GM19043 (cell line): ENCODE measurements around the gene B9D1.

Experiments
- ATAC-seq: cut with Tn5 transposase; IDR thresholded peaks from one replicate; pipeline ENCODE4 v1.9.1; 2021; ENCODE audit warnings: low read depth; ENCODE audit not compliant: unreplicated experiment

Gene B9D1

DNA sequence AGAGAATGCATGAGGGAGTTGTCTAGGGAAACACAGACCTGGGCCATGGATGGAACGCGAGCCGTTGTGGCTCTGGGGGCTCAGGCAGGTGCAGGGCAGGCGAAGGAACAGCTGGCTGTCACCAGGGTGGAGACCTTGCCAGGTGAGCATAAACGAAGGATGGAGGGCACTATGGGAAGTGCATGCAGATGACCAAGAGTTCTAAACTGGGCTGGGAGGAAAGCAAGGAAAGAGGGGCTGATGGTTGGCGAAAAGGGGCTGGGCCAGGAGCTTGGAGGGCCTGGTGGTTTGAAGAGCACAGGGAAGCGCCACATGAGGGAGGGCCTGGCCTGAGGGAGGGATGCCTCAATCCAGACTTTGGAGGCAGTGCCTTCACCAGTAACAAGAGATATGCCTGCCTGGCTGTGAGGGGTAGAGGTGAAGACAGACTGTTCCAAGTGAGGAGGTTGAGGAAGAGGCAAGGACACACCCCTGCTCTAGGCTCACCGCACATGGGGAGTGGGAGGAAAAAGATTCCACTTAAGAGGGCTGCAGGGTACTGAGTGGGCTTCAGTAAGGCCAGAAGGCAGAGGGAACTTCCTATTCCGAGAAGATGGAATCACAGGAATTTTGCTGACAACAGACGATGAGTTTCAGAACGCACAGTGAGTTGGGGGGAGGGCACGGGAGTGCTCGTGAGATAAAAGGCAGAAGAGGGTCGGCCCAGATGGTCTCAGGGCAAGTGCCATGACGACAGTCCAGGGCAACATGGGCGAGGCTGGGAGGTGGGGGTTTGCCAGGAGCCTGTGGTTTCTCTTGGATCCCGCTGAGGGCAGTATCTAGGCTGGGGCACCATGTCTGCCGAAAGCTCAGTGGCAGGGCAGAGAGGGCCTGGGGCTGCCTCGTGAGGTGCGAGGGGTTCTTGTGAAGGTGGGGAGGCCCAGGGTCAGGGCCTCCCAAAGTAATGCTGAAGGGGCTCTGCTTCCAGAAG, 20.6 kb downstream of the B9D1 start:
- no peak for ATAC-seq

DNA sequence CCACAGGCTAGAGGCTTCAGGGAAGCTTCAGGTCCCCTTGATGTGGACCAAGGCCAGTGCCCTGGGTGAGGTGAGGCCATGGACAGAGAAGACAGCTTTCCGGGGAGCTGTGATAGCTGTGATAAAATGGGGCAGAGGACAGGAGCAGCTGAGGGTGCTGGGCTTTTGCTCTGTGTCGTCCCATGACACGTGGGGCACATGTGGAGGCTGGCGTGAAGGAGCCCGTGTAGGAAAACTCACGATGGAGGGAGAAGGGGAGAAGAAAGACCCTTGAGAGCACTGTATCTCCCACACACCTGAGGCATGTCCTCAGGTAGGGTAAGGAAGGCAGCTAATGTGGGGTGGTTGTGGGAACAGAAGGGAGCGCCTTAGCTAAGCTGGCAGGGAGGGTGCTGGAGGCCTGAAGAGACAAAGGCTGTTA, 21.3 kb downstream of the B9D1 start:
- ATAC-seq, result no peak

DNA sequence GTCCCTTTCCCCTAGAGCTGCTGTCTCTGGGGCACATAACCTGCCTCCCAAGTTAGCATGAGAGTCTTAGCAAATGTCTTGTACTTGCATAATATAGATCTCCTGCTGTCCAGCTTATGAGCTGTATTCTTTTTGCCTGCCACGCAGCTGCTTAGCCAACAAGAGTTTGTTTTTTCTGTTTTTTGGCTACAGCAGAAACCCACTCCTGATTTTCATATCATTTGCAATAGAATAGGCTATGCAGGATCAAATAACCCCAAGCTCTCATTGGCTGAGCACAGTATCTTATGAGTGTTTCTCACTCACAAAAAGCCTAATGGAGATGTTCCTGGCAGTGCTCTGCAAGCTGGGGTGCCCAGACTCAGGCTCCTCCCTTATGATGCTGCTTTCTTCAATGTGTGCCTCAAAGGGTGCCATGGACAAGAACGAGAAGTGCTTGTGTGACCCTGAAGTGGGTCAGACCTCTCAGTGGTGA, 23.1 kb downstream of the B9D1 start:
- no peak for ATAC-seq

DNA sequence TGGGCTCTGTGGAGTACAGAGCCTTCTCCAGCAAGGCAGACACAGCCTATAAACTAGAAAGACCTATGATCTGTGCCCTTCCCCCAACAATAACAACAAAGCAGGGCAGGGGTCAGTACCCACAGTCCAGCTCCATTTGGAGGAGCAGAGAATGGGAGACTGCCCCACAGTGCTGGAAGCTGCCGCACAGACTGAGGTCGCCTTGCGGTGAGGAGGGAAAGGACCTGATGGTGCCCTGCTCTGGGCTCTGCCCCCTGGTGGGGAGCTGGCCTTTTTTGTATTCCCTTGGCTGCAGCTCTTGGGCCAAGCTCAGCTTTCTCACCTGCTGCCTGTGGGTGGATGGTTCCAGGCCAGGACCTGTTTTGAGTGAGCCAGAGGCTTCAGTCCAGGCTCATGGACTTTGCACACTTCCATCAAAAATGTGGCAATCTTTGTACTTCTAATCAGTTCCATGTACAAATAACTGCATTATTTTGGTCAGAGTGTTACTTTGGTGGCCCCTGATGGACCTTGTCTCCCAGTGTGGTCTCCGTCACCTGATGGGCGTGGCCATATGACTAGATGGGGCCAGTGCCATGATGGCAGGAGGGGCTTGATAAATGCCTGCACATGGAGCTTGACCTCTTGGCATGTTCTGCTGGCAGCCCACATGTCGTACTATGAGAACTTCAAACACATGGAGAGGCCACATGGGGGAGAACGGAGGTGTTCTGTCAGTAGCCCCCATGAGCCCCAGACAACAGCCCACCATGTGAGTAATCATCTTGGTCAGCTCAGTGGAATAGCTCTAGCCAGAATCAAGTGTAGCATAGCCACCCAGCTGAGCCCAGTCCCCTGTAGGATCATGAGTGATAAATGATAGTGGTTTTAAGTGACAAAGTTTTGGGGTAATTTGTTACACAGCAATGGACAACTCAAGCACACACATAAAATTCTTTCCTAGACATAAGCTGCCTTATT, 24.2 kb downstream of the B9D1 start:
- ATAC-seq, result no peak

DNA sequence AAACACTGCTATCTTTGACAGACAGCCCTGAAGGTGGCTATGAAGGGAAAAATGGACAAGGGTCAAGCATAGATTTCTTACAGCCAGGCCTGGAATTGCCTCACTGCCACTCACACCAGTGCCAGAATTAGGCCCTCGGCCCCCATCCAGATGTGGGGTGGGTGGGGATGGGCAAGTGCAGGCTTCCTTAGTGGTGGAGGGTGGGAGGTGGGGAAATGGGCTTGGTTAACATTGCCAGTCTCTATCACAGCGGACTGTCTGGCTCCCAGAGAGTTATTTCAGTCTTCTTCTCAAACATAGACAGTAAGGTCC, 24.9 kb downstream of the B9D1 start:
- ATAC-seq, result no peak

DNA sequence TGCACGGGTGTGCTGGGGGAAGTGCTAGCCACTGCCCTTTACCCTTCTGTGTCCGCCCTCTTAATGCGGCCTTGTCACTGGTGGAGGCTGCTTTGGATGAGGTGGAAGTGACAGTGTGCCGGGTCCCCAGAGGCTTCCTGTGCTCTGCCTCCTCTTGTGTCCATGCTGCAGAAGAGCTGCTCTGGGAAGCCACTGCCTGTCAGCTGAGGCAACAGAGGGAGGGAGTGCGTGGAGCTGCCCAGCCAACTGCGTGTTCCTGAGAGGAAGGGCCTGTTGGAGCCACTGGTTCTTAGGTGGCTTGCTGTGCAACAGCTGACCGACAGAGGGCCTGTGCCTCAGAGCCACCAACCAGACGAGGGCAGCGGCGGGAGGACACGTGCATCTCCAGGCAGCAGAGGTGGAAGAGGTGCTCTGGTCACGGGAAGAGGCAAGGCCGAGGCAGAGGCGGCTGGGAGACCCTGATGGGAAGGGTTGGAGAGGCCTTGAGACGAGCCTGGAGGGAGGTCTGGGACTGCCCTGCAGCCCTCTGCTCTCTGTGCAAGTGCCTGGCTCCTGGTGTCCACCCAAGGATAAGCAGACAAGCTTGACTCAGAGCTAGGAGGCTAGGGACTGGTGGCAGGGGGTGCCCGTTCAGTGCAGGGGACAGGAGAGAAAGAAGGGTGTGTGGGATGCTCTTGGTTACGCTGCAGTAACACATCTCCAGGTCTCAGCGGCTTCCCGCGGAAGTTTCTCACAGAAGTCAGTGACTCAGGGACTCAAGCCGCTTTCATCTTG, 25.4 kb downstream of the B9D1 start:
- no peak for ATAC-seq

DNA sequence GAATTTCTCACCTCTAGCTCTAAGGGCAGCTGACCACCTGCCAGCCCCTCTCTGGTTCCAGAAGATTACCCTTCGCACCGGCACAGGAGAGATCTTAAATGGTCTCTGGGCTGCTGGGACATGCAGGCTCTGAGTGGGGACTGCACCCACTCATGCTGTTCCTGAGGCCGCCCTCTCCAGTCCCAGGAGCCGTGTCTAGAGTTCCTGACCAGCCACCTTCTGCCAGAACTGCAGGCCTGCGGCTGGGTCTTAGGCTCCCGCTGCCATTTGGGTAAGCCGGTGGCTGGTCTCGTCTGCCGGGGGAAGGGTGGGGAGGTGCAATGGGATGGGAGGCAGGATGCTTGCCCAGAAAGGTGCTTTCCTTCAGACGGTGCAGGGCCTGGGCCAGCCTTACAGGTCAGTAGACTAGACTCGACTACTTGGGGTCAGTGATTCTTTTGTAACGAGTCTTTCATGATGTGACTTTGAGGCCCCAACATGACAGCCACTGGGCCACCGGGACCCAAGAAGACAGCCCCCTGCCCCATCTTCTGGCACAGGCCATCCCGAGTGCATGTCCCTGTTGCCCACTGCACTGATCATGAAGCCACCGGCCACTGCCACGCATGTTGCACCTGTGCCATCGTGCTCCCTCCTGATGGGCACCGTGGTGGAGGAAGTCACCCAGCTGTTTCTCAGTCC, 26.4 kb downstream of the B9D1 start:
- ATAC-seq, result no peak

DNA sequence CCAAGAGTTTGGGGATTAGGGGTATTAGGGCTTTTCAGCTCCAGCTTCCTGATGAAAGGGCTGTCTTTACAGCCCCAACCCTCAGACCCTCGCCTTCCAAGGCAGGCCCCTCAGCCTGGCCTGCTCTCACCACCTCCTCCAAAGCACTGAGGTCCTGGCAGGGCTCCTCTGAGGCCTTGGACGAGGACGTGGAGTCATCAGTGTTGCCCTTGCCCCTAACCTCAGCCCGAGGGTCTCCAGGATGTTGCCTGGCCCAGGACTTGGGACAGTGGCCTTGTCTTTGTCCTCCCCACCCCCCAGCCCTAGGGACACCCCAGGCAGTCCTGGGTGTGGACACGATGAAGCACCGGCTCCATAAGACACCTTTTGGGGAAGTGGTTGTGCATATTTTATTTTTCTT, 28.2 kb downstream of the B9D1 start:
- no peak for ATAC-seq

DNA sequence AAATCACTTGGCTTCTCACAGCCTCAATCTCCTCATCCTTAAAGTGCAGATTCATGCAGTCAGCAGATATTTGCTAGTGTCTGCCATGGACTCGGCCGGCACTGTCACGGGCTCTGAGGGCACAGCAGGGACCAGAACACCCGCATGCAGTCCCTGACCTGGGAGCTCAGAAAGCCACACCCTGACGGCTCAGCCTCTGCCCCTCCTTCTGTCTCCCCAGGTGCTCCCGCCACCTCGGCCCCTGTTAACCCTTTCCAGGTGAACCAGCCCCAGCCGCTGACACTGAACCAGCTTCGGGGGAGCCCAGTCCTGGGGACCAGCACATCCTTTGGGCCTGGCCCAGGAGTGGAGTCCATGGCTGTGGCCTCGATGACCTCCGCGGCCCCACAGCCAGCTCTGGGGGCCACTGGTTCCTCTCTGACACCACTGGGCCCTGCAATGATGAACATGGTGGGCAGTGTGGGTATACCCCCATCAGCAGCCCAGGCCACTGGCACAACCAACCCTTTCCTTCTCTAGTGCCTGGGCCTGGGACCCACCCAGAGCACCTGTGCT, 28.7 kb downstream of the B9D1 start:
- ATAC-seq, result no peak

DNA sequence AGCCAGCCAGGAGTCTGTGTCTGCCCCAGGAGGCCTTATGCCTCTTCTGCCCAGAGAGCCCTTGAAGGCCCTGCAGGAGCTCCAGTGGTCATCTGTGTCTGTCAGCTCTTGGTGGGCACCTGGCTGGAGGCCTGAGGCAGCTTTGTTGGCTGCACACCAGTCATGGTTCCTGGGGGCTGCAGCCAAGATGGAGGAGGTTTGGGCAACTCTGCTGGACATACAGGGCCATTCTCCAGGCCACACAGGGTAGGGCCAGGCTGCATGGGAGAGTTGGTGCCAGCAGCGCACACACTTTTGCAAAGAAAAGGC, 29.4 kb downstream of the B9D1 start:
- ATAC-seq, result no peak

DNA sequence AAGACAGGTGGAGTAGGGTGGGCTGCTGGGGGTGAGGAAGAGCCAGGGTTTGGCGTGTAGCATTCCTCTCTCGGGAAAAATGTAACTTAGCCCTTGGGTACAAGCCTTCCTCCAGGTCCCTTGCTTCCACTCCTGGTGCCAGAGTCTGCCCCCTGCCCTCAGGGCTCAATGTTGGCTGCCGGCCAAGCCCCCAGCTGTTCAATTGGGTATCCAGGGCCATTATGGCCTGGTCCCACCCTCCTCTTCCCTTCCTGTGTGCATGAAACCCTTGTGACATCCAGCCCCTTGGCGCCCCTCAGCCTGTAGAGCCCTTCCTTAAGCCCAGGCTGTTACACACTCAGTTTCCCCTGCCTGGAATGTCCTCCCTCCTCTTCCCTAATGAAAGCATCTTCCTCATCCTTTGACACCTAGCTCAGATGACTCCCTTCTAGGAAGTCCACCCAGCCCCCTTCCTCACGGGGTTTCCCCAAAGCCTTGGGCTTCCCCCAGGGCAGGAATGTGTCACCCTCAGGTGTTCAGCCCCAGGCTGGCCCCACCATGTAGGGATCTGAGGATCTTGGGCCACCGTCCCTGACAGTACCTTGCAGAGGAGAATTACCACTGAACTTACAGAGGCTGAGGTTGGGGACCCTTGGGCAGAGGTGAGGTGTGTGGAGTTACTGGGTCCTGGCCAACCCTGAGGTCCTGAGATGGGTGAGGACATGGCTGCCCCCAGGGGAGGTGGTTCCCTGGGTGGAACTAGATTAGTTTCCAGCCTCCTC, 30.0 kb downstream of the B9D1 start:
- ATAC-seq, result no peak

DNA sequence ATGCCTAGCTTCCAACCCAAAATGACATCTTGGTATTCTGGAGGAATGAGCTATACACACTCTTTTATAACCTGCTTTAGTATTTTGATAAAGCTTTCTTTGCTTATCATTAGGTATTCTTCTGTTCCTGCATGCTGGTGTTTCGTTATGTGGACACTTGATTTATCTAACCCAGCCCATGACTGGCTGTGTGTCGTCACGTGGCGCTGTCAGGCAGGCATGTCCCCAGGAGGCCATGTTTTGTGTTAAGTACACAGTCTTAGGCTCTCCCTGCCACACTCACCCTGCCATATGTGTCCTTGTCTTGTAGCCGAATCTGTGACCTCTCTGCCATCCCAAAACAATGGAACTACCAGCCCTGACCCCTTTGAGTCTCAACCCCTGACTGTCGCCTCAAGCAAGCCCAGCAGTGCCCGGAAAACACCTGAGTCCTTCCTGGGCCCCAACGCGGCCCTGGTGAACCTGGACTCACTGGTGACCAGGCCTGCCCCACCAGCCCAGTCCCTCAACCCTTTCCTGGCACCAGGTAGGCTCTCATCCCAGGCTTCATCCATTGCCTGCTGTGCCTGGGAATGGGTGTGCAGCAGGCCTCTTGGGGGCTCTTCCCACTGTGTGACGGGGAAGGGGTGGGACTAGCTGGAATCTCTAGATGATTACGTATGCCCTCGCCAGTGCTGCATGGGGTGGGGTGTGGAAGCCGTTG, 30.8 kb downstream of the B9D1 start:
- no peak for ATAC-seq

DNA sequence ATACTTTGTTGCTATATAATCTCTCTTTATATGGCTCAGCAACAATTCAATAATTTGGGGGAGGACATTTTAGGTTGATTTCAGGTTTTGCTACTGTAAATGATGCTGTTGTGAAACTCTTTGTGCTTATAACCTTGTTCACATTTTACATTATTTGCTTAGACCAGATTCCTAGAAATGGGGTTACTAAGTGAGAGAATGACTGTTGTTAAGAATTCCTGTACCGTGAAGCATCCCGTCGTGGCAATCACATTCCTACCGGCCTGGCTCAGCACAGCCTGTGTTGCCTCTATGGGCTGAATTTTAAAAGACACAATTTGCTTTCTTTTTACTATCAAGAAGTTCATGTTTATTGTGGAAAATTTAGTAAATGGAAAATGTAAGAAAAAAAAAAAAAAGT, 31.4 kb downstream of the B9D1 start:
- no peak for ATAC-seq

DNA sequence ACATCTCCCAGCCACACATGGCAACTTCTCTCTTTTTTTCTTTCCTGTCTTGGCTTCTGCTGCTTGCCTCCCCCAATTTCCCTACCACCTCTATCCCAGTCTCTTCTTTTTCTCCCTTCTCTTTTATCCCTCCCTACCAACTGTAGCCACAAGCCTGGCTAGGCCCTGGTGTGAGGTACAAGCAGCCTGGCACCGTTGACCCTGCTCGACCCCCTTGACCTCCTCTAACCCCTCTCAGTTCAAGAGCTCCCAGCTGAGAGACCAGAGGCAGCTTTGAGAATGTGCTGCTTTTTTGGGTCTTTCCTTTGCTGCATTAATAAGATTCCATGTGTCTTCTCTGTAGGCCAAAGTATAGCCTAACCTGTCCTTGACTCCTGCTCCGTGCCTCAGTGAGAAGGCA, 32.3 kb downstream of the B9D1 start:
- no peak for ATAC-seq

DNA sequence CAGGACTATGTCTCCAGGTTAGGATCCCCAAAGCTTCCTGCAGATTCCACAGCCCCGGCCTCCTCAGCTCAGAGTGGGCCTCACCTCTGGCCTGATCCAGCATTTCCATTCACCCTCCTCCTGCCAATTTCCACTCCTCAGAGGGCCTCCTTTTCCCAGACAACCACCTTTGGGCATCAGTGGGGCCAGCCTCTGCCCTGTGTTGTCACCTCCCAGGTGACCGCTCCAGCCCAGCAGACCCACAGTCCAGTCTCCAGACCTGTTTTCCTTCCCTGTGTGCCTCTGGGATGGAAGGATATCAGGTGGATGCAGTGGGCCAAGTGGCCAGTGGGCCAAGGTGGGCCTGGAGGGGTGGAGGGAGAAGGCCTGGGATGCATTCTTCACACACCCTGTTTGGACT, 32.7 kb downstream of the B9D1 start:
- no peak for ATAC-seq

DNA sequence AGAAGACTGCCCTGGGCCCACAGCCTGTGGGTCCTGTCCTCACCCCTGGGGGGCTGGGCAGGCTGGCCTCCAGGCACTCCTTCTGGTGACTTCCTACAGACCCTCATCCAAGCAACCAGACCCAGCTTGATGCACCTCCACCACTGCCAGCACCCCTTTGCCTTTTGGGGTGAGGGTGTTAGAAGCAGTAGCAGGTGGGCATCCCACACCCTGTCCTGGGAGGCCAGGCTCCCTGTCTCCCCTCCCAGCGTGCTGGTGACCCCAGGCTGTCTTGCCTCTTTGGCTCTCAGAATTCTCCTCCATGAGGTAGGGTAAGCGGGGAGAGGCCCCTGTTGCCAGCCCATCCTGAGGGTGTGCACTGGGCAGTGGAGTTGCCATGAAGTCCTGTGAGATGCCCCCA, 33.4 kb downstream of the B9D1 start:
- ATAC-seq, result no peak

DNA sequence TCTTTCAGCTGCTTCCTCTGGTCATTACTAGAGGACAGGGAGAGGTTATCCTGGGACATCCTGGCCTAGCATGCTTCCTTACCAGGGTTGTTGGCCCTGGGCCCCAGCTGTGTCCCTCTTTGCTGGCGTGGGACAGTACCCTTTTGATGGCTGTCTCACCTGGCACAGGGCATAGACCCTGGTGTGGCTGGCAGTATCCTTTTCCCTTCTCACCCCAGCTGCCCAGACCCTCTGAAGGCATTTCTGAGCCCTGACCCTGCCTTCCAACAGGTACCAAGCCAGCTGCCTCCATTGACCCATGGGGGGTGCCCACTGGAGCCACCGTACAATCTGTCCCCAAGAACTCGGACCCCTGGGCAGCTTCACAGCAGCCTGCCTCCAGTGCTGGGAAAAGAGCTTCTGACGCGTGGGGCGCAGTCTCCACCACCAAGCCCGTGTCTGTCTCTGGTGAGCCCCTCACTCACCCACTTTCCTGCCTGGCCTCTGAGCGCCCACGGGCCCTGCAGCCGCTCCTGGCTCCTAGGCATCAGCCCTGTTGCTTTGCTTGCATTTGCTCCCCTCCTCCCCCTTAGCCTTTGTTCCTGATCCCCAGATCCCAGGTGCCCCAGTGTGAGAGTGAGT, 34.0 kb downstream of the B9D1 start:
- no peak for ATAC-seq
